ENCODE results near the gene RPS15. TPM values are rescaled to one million over a fixed set of nuclear protein-coding genes. Genes with fewer than 3 reads are reported as not detected.
A peak's percentile ranks its signal among the peaks of the same experiment; 100 is the strongest.

Gene RPS15
- total RNA-seq, 2 experiments from 2014 or later, result 1,378 to 1,409 TPM

GRCh38 chr19:1396768-1397679 is 41.2 kb upstream of the RPS15 start:
- H3K27ac Mint-ChIP-seq, result no peak overlapping the region
- peaks cover 10% of the 10 kb centered on the region for H3K4me1 Mint-ChIP-seq
- peaks cover 4% of the 10 kb centered on the region for H3K36me3 Mint-ChIP-seq (ENCODE audit: low read depth)
- no peak for DNase-seq
- CTCF ChIA-PET, result no interaction called here
- H3K4me3 Mint-ChIP-seq, result no peak overlapping the region
- H3K27me3 Mint-ChIP-seq, result no peaks in the 10 kb centered on the region
- H3K9me3 Mint-ChIP-seq, result no peaks in the 10 kb centered on the region
- POLR2A ChIA-PET, result interaction anchor here (1.0 kb wide), 1 partner anchor 12 kb away, joined by 3 read pairs; no protein-coding TSS in a partner anchor

GRCh38 chr19:1397838-1398237 is 40.4 kb upstream of the RPS15 start:
- Mint-ChIP-seq H3K27ac (no peak overlapping the region), H3K4me1 (peaks cover 15% of the 10 kb centered on the region), H3K27me3 (peaks cover 5% of the 10 kb centered on the region), H3K4me3 (no peak overlapping the region), H3K9me3 (no peaks in the 10 kb centered on the region), H3K36me3 (ENCODE audit: low read depth) (no peaks in the 10 kb centered on the region)
- no peak for DNase-seq
- ChIA-PET POLR2A (no interaction called here), CTCF (interaction anchor here (0.8 kb wide), 1 partner anchor 46 kb away, joined by 3 read pairs; no protein-coding TSS in a partner anchor)

DNA sequence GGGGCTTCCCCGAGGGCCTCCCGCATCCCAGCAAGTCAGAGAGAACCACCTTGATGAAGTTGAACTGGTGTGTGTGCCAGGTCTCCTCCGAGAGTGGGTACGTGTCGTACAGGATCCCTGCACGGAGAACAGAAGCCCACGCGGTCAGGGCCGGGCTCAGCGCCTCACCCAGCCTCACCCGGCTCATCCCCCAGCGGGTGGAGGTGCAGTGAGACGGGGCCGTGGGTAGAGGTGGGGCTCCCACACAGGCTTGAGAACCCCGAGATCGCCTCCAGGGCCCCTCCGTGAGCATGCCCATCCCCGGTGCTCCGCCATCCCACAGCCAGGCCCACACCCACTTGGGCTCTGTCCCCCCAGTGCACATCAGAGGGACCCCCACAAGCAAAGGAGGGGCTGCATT is 39.1 kb upstream of the RPS15 start:
- H3K4me1 Mint-ChIP-seq, result peaks cover 17% of the 10 kb centered on the region
- H3K27me3 Mint-ChIP-seq, result peaks cover 8% of the 10 kb centered on the region
- H3K9me3 Mint-ChIP-seq, result no peaks in the 10 kb centered on the region
- H3K27ac Mint-ChIP-seq, result no peak overlapping the region
- ChIA-PET POLR2A (no interaction called here), CTCF (no interaction called here)
- H3K4me3 Mint-ChIP-seq, result no peak overlapping the region
- H3K36me3 Mint-ChIP-seq (ENCODE audit: low read depth), result no peaks in the 10 kb centered on the region
- no peak for DNase-seq

- POLR2A ChIA-PET, result no interaction called here
- H3K4me1 Mint-ChIP-seq, result peaks cover 17% of the 10 kb centered on the region
- no peaks in the 10 kb centered on the region for H3K36me3 Mint-ChIP-seq (ENCODE audit: low read depth)
- no peaks in the 10 kb centered on the region for H3K9me3 Mint-ChIP-seq
- no peak overlapping the region for H3K27ac Mint-ChIP-seq
- peaks cover 8% of the 10 kb centered on the region for H3K27me3 Mint-ChIP-seq
- CTCF ChIA-PET, result no interaction called here
- DNase-seq, result no peak
- no peak overlapping the region for H3K4me3 Mint-ChIP-seq
These were observed 38.5 kb upstream of the RPS15 start for GRCh38 chr19:1399745-1400144.

GRCh38 chr19:1400281-1401137 is 37.7 kb upstream of the RPS15 start:
- Mint-ChIP-seq H3K27me3 (peaks cover 8% of the 10 kb centered on the region), H3K4me3 (peak overlapping the region; percentile 66), H3K9me3 (no peaks in the 10 kb centered on the region), H3K27ac (no peak overlapping the region), H3K36me3 (ENCODE audit: low read depth) (no peaks in the 10 kb centered on the region), H3K4me1 (peaks cover 17% of the 10 kb centered on the region)
- no peak for DNase-seq
- CTCF ChIA-PET, result no interaction called here
- POLR2A ChIA-PET, result no interaction called here

DNA sequence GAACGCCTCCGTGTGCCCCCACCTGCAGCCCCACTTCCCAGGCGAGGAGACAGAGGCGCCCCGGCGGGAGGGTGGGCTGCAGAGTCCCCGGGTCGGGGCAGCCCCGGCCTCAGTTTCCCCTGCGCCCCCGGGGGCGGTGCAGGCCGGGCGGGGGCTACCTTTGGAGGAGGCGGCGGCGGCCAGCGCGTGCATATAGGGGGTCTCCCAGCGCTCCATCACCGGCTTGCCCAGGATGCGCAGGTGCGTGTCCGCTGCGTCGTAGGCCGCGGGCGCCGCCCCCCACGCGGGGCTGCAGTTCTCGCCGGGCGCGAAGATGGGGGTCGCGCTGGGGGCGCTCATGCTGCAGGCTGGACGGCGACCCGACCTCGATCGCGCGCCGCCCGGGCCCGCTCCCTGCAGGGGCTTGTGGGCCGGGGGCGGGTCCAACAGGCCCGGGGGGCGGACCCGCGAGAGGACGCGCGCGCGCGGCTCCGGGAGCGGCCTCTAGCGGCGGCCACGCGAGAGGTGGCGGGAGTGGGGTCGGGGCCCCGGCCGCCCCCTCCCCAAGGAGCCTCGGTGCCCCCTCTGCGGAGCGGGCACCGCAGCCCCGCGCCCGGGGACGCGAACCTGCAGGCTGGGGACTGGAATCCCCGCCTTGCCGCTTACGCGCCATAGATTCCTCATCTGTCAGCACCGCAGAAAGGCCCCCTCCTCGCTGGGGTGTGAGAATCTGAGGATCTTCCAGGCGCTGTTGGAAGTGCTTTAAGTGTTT is 36.9 kb upstream of the RPS15 start, which contains the start of gene GAMT:
TSS of gene GAMT (minus strand) at position 405 of the 751 bp plus-strand sequence. CDS start at position 339, 66 bp downstream.
- peak; percentile 63 for DNase-seq
- CTCF ChIA-PET, result no interaction called here
- Mint-ChIP-seq H3K4me1 (peaks cover 14% of the 10 kb centered on the region), H3K9me3 (no peaks in the 10 kb centered on the region), H3K36me3 (ENCODE audit: low read depth) (no peaks in the 10 kb centered on the region), H3K4me3 (peak within 1 kb of the TSS; percentile 66), H3K27ac (no peak within 1 kb of the TSS), H3K27me3 (peaks cover 8% of the 10 kb centered on the region)
- POLR2A ChIA-PET, result no interaction called here

- Mint-ChIP-seq H3K9me3 (no peaks in the 10 kb centered on the region), H3K27me3 (peaks cover 8% of the 10 kb centered on the region), H3K36me3 (ENCODE audit: low read depth) (no peaks in the 10 kb centered on the region), H3K4me1 (peaks cover 17% of the 10 kb centered on the region), H3K4me3 (peak overlapping the region; percentile 55), H3K27ac (no peak overlapping the region)
- CTCF ChIA-PET, result no interaction called here
- POLR2A ChIA-PET, result no interaction called here
- DNase-seq, result no peak
These were observed 36.3 kb upstream of the RPS15 start for GRCh38 chr19:1401889-1402217.

GRCh38 chr19:1402411-1403070 is 35.7 kb upstream of the RPS15 start:
- ChIA-PET CTCF (interaction anchor here (1.0 kb wide), 1 partner anchor 146 kb away, joined by 3 read pairs; no protein-coding TSS in a partner anchor), POLR2A (interaction anchor here (1.0 to 3.2 kb wide), 2 partner anchors 129 to 133 kb away, joined by 3 to 10 read pairs; partner anchors contain the start of gene CIRBP)
- H3K4me1 Mint-ChIP-seq, result peaks cover 19% of the 10 kb centered on the region
- H3K36me3 Mint-ChIP-seq (ENCODE audit: low read depth), result no peaks in the 10 kb centered on the region
- no peaks in the 10 kb centered on the region for H3K9me3 Mint-ChIP-seq
- peak overlapping the region; percentile 46 for H3K4me3 Mint-ChIP-seq
- peaks cover 8% of the 10 kb centered on the region for H3K27me3 Mint-ChIP-seq
- no peak for DNase-seq
- H3K27ac Mint-ChIP-seq, result no peak overlapping the region

DNA sequence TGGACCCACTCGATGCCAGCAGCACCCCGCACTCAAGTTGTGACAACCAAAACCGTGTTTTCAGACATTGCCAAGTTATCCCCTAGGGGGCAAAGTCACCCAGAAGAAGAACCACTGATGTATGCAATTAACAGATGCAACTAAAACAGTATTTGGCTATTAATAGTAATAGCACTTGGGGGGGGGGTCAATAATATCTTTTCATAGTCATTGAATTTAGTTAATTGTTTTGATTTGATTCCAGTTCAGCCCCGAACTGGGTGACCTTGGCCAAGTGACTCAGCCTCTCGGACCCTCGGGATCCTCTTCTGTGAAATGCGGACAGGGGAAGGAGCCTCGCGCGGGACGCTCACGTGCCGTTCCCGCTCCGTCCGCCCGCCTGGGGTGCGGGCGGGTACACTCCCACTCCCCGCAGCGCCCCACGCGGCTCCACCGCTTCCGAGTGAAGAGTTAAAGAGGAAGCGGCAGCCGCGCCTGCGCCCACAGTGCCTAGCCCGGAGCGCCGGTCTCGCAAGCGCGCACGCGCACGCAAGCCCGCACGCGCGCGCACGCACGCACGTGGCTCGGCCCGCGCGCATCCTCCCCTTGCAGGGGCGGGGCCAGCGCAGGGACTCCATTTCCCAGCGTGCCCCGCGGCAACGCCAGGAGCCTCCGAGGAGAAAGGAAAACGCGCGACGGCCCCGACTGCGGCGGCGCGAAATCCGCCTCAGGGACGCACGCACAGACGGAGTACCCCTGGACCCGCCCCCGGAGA is 31.2 kb upstream of the RPS15 start:
- DNase-seq, result peak; percentile 100
- ChIA-PET POLR2A (no interaction called here), CTCF (no interaction called here)
- peaks cover 48% of the 10 kb centered on the region for H3K4me1 Mint-ChIP-seq
- peaks cover 8% of the 10 kb centered on the region for H3K27me3 Mint-ChIP-seq
- H3K36me3 Mint-ChIP-seq (ENCODE audit: low read depth), result peaks cover 26% of the 10 kb centered on the region
- H3K9me3 Mint-ChIP-seq, result no peaks in the 10 kb centered on the region
- H3K4me3 Mint-ChIP-seq, result peak overlapping the region; percentile 75
- H3K27ac Mint-ChIP-seq, result peak overlapping the region; percentile 78

DNA sequence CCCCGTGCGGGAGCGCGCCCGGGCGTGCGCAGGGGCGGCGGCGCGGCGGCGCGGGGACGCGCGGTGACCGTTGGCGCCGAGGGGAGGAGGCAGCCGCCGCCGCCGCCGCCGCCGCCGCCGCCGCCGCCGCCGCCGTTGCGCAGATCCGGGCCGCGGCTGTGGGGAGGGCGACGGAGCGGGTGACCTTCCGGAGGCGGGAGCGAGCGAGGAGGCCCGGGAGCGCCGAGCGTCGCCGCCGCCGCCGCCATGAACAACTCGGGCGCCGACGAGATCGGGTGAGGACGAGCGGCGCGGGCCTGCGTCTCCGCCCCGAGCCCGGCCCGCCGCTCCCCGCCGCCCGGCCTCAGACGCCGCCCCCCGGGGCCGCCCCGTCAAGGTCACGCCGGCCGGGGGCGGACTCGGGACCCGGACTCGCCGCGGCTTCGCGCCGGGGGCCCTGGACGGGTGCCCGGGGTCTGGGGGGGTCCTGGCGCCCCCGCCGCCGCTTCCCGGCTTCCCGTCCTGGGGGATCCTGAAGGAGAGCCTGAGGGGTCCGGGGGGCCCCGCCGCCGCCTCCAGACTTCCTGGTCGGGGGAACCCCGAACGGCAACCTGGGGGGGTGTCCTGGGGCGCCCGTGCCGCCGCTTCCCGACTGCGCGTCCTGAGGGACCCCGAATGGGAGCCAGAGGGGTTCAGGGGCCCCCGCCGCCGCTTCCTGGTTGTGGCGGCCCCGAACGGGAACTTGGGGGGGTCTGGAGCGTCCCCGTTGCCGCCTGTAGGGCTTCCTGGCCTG is 30.5 kb upstream of the RPS15 start, which contains the start of gene DAZAP1:
TSS of gene DAZAP1 (plus strand) at position 59 of the 772 bp plus-strand sequence. CDS start at position 247, 188 bp downstream.
- Mint-ChIP-seq H3K4me1 (peaks cover 52% of the 10 kb centered on the region), H3K36me3 (ENCODE audit: low read depth) (peaks cover 28% of the 10 kb centered on the region), H3K4me3 (peak within 1 kb of the TSS; percentile 92), H3K27ac (peak within 1 kb of the TSS; percentile 96), H3K9me3 (no peaks in the 10 kb centered on the region), H3K27me3 (peaks cover 5% of the 10 kb centered on the region)
- no peak for DNase-seq
- POLR2A ChIA-PET, result interaction anchor here (1.0 to 1.7 kb wide), 2 partner anchors 31 to 139 kb away, joined by 3 to 5 read pairs; partner anchors contain the start of genes CIRBP and RPS15
- CTCF ChIA-PET, result interaction anchor here (1.3 kb wide), 1 partner anchor 163 kb away, joined by 4 read pairs; no protein-coding TSS in a partner anchor
